A549 treated with Mapracorat at 1 μM for 4 hours (cell line): ENCODE data around the gene MTHFR. TPM values are rescaled to one million over a fixed set of nuclear protein-coding genes. Genes with fewer than 3 reads are reported as not detected.

Source experiments
- total RNA-seq: library from RNA; stranded (reverse); fragments of 200-300 nt; extraction: Qiagen RNA extraction; gene quantifications from 5 replicates; pipeline ENCODE4 v1.2.3, GENCODE V29; 2022

Gene MTHFR
- 3.1 to 5.1 TPM (median 4.5 TPM) in 5 replicates for total RNA-seq

GRCh38 chr1:11805422-11806306 lies at the start of gene MTHFR, which contains the start of gene CLCN6:
Gene MTHFR, minus strand, starts transcription at chr1:11805964. Its CDS starts 2,848 bp downstream, at chr1:11803116.
Gene CLCN6, plus strand, starts transcription at chr1:11806191. Its CDS starts 72 bp downstream, at chr1:11806263.

GRCh38 chr1:11847667-11848372 lies 42.1 kb upstream of the MTHFR start, which contains the start of gene NPPA:
Gene NPPA, minus strand, starts transcription at chr1:11847783. Its CDS starts 99 bp downstream, at chr1:11847684.

GRCh38 chr1:11761988-11762406 lies 43.8 kb downstream of the MTHFR start, which contains the start of gene C1orf167:
Gene C1orf167, plus strand, starts transcription at chr1:11762193. Its CDS starts 2,208 bp downstream, at chr1:11764401.

GRCh38 chr1:11735854-11736745 lies 69.7 kb downstream of the MTHFR start, which contains the start of gene AGTRAP:
Gene AGTRAP, plus strand, starts transcription at chr1:11736136. Its CDS starts 73 bp downstream, at chr1:11736209.

Other genes with a start within 250 kb of the MTHFR start
- gene FBXO2, start 151.5 kb downstream of the MTHFR start, total RNA-seq, result 6.9 to 10.3 TPM (median 9.1 TPM) in 5 replicates
- gene FBXO44, start 151.1 kb downstream of the MTHFR start, total RNA-seq, result 13.5 to 19.8 TPM (median 16.0 TPM) in 5 replicates
- gene FBXO6, start 141.8 kb downstream of the MTHFR start, total RNA-seq, result 7.4 to 10.4 TPM (median 8.0 TPM) in 5 replicates
- 42.4 to 53.7 TPM (median 51.6 TPM) in 5 replicates for gene MAD2L2, start 124.8 kb downstream of the MTHFR start, total RNA-seq
- 0.03 to 0.07 TPM (median 0.06 TPM) in 5 replicates for gene DRAXIN, start 114.3 kb downstream of the MTHFR start, total RNA-seq
- gene AGTRAP, start 69.8 kb downstream of the MTHFR start, total RNA-seq, result 78.1 to 105 TPM (median 96.0 TPM) in 5 replicates
- gene C1orf167, start 43.8 kb downstream of the MTHFR start, total RNA-seq, result not detected in 5 replicates
- gene CLCN6, start 227 bp upstream of the MTHFR start, total RNA-seq, result 4.7 to 6.1 TPM (median 5.9 TPM) in 5 replicates
- not detected in 5 replicates for gene NPPA, start 41.8 kb upstream of the MTHFR start, total RNA-seq
- 0.22 TPM in 1 of 5 replicates, not detected in the others for gene NPPB, start 53.0 kb upstream of the MTHFR start, total RNA-seq
- gene KIAA2013, start 120.5 kb upstream of the MTHFR start, total RNA-seq, result 27.9 to 47.3 TPM (median 45.4 TPM) in 5 replicates
- 71.8 to 86.3 TPM (median 84.5 TPM) in 5 replicates for gene PLOD1, start 128.8 kb upstream of the MTHFR start, total RNA-seq
- 28.9 to 34.7 TPM (median 33.2 TPM) in 5 replicates for gene MFN2, start 174.5 kb upstream of the MTHFR start, total RNA-seq
- gene MIIP, start 213.5 kb upstream of the MTHFR start, total RNA-seq, result 11.0 to 17.0 TPM (median 14.4 TPM) in 5 replicates